ENCODE data around the gene CLCNKA.
A peak's percentile ranks its signal among the peaks of the same experiment; 100 is the strongest.
"Not testable (repeated sequence)": the region's sequence is repeated elsewhere in the genome, so short reads cannot be mapped to it uniquely, and the experiment has no call there.

CLCNKA gene

DNA sequence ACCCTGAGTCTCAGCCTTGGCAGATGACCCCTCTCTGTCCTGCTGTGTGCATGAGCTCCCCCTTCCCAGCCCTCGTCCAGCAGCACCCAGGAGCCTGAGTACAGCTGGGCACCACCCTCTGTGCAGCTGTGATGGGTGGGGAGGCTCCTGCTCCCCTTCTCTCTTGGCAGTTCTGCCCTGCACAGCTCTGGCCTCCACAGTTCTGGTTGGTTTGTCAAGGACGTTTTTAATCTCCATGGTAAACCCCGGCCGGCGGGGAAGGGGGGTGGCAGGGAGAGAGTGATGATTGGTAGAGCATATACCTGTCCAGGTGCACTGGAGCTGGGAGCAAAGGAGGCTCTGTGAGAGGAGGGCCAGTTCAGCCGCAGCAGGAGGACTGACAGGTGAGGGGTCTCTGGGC is at the start of gene CLCNKA:
CLCNKA (plus strand) TSS at position 356 of the 400 bp plus-strand sequence. CDS start 584 bp downstream, outside the sequence.
- DNase-seq: no peak

DNA sequence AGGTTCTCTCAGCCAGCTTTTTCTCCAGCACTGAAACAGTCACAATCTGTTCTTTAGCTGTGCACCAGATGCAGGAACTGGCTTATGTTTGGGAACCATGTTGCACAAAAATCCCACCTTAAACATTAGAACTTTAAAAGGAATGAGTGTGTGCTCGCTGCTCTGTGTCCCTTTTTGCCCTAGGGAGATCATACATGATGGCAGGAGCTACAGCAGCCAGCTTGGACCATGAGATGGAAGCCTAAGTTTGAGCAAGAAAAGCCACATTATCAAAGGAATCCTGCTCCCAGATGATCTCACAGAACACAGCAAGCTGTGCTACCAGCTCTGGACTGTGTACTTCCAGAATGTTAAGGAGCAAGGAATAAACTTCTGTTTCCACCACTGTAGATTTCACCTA is 49.4 kb upstream of the CLCNKA start:
- DNase-seq: no peak

GRCh38 chr1:15973772-15974171 is 48.1 kb upstream of the CLCNKA start:
- DNase-seq: no peak

- DNase-seq: no peak
Observed at GRCh38 chr1:15974855-15975254, 47.0 kb upstream of the CLCNKA start.

DNA sequence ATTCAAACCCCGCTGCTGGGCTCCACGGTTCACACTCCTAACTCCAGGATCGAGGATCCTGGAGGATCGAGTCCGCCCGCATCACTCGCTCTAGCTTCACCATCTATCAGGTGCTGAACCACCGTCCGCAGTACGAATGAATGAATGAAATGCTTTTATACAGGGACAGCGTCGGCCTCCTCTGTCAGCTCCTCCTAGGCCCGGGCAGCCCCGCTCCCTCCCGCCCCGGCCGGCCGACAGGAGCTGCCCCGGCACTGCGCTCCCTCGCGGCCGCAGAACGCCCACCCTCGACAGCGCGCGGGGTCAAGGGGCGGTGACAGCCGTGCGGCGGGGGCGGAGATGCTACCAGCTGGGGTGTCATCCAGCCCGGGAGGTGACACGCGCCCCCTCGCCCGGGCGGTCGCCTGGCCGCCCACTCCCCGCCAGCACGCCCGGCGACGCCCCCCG is 46.5 kb upstream of the CLCNKA start:
- peak; percentile 73 for DNase-seq

DNA sequence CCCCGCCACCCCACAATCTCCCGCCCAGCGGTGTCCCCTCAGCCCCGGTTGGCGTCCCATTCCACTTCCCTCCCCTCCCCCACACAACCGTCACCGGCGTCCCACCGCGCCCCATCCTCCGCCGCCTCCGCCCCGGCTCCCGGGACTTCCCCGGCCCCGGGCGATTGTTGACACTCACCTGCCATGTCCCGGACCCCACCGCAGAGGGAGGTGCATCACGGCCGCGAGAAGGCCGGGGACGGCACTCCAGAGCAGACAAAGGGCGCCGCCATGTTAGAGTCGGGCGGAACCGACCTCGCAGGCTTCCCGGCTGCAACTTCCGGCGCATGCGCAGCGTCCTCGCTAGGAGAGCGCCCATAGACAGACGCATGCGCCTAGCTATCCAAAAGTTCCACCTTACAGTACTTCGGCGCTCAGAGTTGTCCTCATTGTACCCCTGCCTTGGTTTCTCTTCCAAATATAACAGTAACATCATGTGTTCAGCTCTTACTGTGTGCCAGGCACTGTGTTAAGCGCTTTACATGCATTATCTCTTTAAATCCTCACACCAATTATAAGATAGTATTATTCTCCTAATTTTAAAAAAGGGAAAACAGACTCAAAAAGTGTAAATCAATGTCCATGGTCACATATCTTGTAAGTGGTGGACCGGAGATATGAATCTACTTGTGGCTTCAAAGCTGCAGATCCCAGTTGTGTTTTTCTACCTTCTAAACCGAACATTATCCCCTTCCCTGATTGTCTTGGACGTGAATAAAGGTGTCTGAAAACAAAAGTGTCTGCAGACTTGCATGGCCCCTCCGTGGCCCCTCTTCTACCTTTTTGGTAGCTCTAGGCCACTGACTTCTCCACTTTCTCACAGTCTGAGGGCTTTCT is 45.8 kb upstream of the CLCNKA start, which contains the start of gene ZBTB17:
ZBTB17 (minus strand) TSS at position 297 of the 876 bp plus-strand sequence. CDS start 27,606 bp downstream, outside the sequence.
- DNase-seq: peak; percentile 96

DNA sequence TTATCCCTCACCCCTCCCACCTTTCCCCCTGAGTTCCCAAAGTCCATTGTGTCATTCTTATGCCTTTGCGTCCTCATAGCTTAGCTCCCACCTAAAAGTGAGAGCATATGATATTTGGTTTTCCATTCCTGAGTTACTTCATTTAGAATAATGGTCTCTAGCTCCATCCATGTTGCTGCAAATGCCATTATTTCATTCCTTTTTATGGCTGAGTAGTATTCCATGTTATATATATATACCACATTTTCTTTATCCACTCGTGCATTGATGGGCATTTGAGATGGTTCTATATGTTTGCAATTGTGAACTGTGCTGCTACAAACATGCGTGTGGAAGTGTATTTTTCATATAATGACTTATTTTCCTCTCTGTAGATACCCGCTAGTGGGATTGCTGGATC is 43.9 kb upstream of the CLCNKA start:
- not testable (repeated sequence) for DNase-seq

DNA sequence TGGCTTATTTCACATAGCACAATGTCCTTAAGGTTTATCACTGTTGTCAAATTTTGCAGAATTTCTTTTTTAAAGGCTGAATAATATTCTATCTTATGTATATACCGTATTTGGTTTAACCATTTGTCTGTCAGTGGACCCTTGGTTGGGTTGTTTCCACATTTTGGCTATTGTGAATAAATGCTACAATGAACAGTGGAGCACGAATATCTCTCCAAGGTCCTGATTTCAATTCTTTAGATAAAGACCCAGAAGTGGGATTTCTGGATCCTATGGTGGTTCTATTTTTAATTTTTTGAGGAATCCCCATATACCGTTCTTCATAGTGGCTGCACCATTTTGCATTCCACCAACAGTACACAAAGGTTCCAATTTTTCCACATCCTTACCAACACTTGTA is 40.2 kb upstream of the CLCNKA start:
- DNase-seq: no peak

DNA sequence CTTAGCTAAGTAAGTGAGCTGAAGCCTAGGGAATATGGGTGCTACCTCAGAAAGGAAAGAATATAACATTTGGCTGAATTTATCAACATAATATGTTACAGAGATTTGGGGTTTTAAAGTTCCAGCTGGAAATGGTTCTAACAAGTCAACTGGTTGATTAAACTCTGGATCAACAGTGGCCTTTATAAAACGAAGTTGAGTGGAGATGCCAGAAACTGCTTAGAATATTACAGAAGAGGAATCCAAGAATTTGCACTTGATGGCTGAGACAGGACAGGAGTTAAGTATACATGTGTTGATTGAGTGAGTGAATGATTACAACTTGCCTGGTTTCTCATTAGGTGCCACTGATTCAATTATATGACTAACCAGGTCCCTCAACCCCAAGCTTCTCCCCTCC is 38.6 kb upstream of the CLCNKA start:
- DNase-seq: no peak

GRCh38 chr1:15985611-15986297 is 36.1 kb upstream of the CLCNKA start:
- DNase-seq: no peak

DNA sequence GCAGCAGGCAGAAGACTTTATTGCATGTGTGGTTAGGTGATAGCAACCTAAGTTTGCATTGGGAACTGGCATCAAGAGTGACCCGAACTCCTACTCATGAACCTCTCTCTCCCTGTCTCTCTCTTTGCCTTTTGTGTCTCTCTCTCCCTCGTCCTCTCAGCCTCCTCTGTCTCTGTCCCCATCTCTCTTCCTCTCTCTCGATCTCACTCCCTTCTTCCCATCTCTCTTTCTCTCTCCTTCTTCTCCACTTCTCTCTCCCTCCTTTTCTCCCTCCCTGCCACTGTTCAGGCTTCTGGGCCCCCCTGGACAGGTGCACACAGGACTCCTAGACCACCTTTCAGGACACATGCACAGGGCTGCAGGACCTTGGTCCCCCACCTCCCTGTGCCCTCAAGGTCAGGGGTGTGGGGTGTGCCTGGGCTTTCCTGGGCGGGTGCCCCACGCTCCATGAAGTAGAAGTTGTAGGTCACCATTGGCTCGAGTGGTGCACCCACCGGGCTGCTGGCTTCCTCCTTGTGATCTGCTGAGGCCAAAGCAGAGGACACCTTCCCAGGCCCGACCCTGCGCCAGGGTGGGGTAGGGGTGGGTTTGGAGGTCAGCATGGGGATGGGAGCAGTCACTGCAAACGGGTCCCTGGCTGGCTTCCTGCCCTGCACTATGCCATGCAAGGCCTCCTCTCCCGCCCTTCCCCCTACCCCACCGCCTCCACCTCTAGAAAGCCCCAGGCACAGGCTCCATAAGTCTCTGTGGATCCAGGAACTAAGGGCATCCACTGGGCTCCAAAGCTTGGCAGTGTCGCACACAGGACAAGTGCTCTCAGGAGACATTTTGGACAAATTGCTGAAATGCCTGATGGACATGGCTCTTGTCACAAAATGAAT is 32.7 kb upstream of the CLCNKA start:
- DNase-seq: no peak

DNA sequence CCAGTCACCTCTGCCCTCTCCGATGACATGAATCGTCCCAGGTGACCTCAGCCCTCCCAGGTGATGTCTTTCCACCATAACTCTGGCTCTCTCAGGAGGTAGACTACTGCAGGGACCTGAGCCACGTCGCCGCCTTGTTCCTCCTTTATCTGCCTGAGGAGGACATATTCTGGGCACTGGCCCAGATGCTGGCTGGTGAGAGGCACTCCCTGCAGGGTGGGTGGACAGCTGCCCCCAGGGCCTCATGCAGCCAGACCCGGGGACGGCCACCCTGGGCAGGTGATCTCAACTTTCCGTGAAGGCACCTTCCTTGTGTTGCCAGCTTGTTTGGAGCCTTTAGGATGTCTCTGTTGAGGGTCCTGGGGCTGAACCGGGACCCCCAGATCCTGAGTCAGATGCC is 32.1 kb upstream of the CLCNKA start:
- DNase-seq: no peak

GRCh38 chr1:15991427-15992186 is 30.2 kb upstream of the CLCNKA start:
- DNase-seq: no peak

GRCh38 chr1:15992187-15992553 is 29.7 kb upstream of the CLCNKA start:
- no peak for DNase-seq

DNA sequence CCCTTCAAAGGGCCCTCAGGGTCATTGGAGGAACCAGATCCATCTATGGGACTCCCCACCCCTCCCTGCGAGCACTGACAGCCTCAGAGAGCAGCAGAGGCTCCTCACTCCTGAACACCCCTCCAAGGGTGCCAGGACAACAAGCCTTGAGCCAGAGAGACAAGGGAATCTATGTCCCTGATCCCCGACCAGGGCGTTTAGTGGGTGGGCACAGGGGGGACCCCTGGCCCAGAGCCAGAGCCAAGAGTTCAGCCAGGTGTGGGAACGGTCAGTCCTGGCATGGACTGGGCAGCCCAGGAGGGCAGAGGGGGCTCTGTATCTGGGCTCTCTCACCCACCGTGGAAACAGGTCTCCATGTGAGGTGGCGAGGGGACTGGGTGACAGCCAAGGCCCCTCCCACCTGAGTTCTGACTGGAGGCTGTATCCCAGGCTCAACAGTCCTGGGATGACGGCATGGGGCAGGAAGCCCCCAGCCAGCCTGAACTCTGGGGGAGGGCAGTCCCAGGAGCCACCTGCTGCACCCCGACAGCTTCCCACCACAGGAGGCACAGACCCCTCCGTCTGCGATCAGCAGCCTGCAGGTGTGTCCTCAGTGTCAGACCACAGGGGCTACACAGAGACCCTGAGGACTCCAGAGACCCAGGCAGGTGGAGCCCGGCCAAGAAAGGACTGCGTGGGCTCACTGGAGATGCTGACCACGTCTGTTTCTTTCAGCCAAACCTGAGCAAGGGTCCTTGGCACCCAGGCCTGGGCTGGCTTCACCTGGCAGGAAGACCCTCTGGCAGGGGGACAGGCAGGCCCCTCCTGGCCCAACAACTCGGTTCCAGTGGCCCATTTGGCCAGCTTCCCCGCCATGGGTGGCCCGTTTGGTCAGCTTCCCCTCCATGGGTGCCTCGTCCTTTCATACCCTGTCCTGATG is 29.0 kb upstream of the CLCNKA start:
- no peak for DNase-seq

DNA sequence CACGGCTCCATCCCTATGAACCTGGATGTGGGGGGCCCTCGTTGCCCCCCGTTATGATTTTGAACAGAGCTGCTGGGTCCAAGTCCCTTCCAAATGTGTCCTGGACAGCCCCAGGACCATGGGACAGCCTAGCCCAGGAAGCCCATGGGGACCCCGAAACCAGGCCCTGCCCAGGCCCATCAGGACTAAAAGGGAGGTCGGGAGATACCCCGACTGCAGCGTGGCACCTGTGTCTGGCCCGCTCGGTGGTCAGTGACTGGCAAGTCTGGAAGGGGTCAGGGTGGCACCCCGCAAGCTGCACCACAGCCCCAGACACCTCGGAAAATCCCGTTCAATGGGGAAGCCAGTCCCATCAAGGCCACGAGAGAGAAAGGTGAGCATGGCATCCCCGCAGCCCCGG is 28.2 kb upstream of the CLCNKA start:
- DNase-seq: no peak

- no peak for DNase-seq
Observed at GRCh38 chr1:15994081-15994480, 27.8 kb upstream of the CLCNKA start.

- peak; percentile 66 for DNase-seq
Observed at GRCh38 chr1:15994590-15995351, 27.1 kb upstream of the CLCNKA start.

DNA sequence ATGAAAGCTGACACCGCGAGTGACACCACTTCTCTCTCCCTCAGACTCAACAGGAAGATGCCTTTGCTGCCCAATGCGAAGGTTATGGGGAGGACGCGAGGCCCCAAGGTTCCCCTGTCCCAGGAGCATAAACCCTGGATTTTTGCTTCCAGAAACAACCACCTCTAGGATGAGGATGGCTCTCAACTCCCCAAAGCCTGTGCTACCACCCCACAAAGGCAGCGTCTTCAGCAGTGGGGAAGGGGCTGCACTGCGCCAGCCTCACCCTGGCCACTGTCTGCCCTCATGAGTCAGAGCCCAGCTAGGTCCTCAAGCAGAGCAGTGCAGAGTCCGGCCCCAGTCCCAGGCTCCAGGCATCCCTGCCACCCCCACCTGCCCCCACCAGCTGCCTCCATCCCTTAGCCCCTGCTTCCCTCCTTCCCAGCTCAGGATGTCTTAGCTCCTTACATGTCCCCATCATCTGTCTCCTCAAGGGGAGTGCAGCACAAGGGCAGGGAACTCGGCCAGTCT is 24.7 kb upstream of the CLCNKA start:
- DNase-seq: no peak

DNA sequence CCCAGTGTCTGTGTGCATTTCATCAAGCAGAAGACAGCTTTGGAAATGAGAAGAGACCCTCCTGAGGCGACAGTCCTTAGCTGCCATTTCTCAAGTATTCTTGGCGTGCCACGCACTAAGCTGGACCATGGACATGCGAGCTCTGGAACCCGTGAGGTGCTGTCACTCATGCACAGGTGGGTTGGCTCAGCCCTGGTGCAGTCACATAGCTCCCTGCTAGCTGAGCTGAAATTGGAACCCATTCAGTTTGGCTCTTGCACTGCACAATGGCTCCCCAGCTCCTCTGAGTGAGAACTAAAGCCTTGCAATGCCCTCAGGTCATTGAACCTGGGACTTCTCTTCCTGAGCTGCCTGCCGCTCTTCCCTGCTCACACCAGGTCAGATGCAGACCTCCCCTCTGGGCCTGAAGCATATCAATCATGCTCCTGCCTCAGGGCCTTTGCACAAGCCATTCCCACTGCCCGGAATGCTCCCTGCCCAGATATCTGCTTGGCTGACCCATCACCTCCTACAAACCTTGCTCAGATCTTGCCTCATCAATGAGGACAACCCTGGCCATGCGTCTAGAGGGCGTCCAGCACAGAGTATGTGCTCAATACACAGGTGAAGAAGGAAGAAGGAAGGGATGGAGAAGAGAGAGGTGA is 24.1 kb upstream of the CLCNKA start:
- DNase-seq: no peak

Measured in activated CD4-positive, CD25-positive, alpha-beta regulatory T cell treated with anti-CD3 and anti-CD28 coated beads, Interleukin-2, amount 50 U/mL, for 72 hours (primary cell).